Sigmoid colon (tissue), 7 donors: ENCODE results near the gene SERTM1. TPM values are rescaled to one million over a fixed set of nuclear protein-coding genes. Genes with fewer than 3 reads are reported as not detected.

Experiments
- DNase-seq: peaks from one replicate; pipeline ENCODE4 v3.0.0-alpha.2; 2019
- H3K27ac ChIP-seq, 4 donors: fragments of 200-600 bp; sonication (generic); one replicate each; pipeline ENCODE4 v1.5.1; 2016 to 2019; ENCODE audit warnings: mild to moderate bottlenecking in 1 of 4
- H3K27me3 ChIP-seq, 3 donors: fragments of 200-600 bp; sonication (generic); one replicate each; pipeline ENCODE4 v1.5.1; 2019; ENCODE audit warnings: mild to moderate bottlenecking in 1 of 3
- H3K36me3 ChIP-seq, 4 donors: fragments of 200-600 bp; sonication (generic); one replicate each; pipeline ENCODE4 v1.5.1; 2016 to 2019
- H3K4me1 ChIP-seq, 4 donors: fragments of 200-600 bp; sonication (generic); one replicate each; pipeline ENCODE4 v1.5.1; 2017 to 2019
- H3K4me3 ChIP-seq, 4 donors: fragments of 200-600 bp; sonication (generic); one replicate each; pipeline ENCODE4 v1.5.1; 2017 to 2019; ENCODE audit warnings: mild to moderate bottlenecking in 2 of 4, moderate library complexity in 1 of 4
- H3K9me3 ChIP-seq, 4 donors: fragments of 200-600 bp in 3 of 4; sonication (generic) in 3 of 4; one replicate each; pipeline versions ENCODE4 v1.5.1 to v1.6.1; 2013 to 2019
- EP300 ChIP-seq, 4 donors: sonication (generic); formaldehyde crosslinking; IDR thresholded peaks; one replicate each; pipeline ENCODE4 v1.6.1; 2017; ENCODE audit warnings: antibody characterized with exemption in 4 of 4
- POLR2A ChIP-seq, 2 donors: fragments of 450-650 bp; IDR thresholded peaks; one replicate each; pipeline ENCODE4 v1.6.1; 2016; ENCODE audit warnings: antibody characterized with exemption in 2 of 2, mild to moderate bottlenecking in 2 of 2, moderate library complexity in 2 of 2
- POLR2AphosphoS5 ChIP-seq, 4 donors: sonication (generic); formaldehyde crosslinking; IDR thresholded peaks; one replicate each; pipeline ENCODE4 v1.6.1; 2017; ENCODE audit warnings: antibody characterized with exemption in 4 of 4
- WGBS, 2 donors: extraction: QIAGEN DNeasy Blood & Tissue Kit; methylation state at CpG; one replicate each; pipeline ENCODE4 v1.1.7; 2013; 5-methylcytosine and 5-hydroxymethylcytosine counted together
- intact Hi-C: fragments of 100-400 bp; cut with DNase I; formaldehyde crosslinking; loops from one replicate; pipeline ENCODE4 v1.15.1; 2023
- polyA plus RNA-seq, 3 donors: library from polyadenylated mRNA; stranded (reverse); fragments of 200-250 nt; gene quantifications; one replicate each; pipeline ENCODE4 v1.2.3, GENCODE V29; 2013
- total RNA-seq, 4 donors: library from RNA; depleted of rRNA; stranded (reverse); fragments of >200 nt; gene quantifications; one replicate each; pipeline ENCODE4 v1.1.0, GENCODE V29; 2016
- TF ChIP-seq, protein P1 (sequence below), 4 experiments: fragments of 450-650 bp in 3 of 4; fragments of 200-600 bp in 1 of 4; IDR thresholded peaks; one replicate each; pipeline ENCODE4 v1.5.1; 2016 to 2019; ENCODE audit warnings: antibody characterized with exemption in 4 of 4, mild to moderate bottlenecking in 3 of 4, moderate library complexity in 2 of 4
- donor health status: healthy with polysubstance abuse.
- donor health status: Bipolar disorder and iron deficiency.
- donor health status: healthy.

The SERTM1 gene
- total and polyA plus RNA-seq, 7 donors, result 0.13 to 1.7 (median 0.33) TPM; not detected in 2

DNA sequence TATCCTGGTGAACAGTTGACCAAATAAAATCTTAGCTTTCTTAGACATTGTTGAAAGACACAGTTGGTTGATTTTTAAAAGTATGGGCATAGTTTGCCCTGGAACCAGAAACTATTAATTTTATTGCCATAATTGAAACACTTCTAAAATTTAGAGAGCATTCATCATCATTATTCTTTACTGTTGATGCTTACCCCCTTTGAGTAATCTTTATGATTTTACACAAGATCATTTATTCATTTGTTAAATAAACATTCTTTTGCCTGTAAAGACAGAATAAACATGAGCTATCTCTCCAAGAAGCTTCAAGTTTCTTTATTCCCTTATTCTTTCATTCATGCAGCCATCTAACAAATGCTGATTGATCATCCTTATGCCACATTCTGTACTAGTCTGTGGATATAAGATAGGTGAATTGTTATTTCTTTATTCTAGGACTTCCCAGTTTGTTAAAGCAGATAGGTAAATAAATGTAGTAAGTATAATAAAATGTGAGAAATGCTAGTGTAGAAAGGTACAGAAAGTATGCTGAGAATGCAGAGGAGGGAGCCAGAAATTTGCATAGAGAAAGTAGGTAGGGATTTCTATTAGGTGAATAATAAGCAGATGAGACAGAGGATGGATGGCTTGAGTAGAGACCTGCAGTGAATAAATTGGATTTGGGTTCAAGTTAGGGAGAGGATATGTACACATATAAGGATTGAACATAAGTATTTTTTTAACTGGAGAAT is 8.2 kb downstream of the SERTM1 start:
- H3K9me3 ChIP-seq, result no peaks in the 10 kb centered on the region
- no peak overlapping the region for H3K4me3 ChIP-seq
- H3K4me1 ChIP-seq, result peaks cover 0 to 12% (median 3%) of the 10 kb centered on the region in 4 donors
- intact Hi-C loops, result no loop called here
- H3K36me3 ChIP-seq, result no peaks in the 10 kb centered on the region
- peaks cover 0 to 3% (median 0%) of the 10 kb centered on the region in 3 donors for H3K27me3 ChIP-seq
- TF ChIP-seq POLR2AphosphoS5 (IDR thresholded peaks at IDR 0.05) (no peak), EP300 (IDR thresholded peaks at IDR 0.05) (no peak), POLR2A (IDR thresholded peaks at IDR 0.05) (no peak)
- TF ChIP-seq, protein P1, sequence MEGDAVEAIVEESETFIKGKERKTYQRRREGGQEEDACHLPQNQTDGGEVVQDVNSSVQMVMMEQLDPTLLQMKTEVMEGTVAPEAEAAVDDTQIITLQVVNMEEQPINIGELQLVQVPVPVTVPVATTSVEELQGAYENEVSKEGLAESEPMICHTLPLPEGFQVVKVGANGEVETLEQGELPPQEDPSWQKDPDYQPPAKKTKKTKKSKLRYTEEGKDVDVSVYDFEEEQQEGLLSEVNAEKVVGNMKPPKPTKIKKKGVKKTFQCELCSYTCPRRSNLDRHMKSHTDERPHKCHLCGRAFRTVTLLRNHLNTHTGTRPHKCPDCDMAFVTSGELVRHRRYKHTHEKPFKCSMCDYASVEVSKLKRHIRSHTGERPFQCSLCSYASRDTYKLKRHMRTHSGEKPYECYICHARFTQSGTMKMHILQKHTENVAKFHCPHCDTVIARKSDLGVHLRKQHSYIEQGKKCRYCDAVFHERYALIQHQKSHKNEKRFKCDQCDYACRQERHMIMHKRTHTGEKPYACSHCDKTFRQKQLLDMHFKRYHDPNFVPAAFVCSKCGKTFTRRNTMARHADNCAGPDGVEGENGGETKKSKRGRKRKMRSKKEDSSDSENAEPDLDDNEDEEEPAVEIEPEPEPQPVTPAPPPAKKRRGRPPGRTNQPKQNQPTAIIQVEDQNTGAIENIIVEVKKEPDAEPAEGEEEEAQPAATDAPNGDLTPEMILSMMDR (IDR thresholded peaks at IDR 0.05), result no peak
- H3K27ac ChIP-seq, result no peak overlapping the region
- no peak for DNase-seq

DNA sequence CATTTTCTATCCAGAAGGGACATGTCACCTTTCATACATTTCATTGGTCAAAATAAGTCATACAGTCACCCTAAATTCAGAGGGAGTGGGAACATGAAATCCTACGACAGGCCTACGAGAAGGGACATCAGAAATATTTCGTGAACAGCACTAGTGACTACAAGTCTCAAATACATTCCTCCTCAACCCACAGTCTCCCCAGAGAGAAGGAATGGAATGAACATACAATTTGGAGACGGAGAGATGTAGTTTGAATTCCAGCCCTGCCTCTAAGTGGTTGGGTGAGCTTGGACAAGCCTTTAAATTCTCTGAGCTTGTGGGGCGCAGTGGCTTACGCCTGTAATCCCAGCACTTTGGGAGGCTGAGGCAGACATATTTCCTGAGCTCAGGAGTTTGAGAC is 9.9 kb downstream of the SERTM1 start:
- Histone ChIP-seq H3K36me3 (no peaks in the 10 kb centered on the region), H3K27ac (no peak overlapping the region), H3K27me3 (no peaks in the 10 kb centered on the region), H3K9me3 (no peaks in the 10 kb centered on the region), H3K4me1 (peaks cover 0 to 12% (median 3%) of the 10 kb centered on the region in 4 donors), H3K4me3 (no peak overlapping the region)
- intact Hi-C loops, result no loop called here
- WGBS, 2 donors, result 94% methylated on average over 6 of the region's 6 CpGs
- TF ChIP-seq EP300 (IDR thresholded peaks at IDR 0.05), result no peak
- TF ChIP-seq POLR2A (IDR thresholded peaks at IDR 0.05), result no peak
- TF ChIP-seq, protein P1 (IDR thresholded peaks at IDR 0.05), result no peak
- TF ChIP-seq POLR2AphosphoS5 (IDR thresholded peaks at IDR 0.05), result no peak
- DNase-seq, result no peak

DNA sequence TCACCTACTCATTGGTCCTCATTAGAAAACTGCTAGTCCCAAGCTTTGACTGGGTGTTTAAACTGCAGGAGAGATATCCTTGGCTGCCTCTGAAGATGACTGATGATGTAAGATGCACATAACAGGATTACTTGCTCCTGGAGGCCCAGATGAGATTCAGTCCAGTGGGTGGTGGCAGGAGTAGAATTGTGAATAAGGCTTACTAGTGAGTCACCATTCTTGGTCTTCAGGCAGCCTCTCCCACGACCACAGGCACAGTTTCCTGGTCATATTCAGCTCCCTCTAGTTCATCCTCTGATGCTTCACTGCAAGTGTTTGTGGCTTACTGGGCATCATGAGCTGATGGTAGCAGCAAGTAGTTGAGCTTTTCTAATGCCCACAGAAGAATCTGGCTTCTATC is 12.1 kb downstream of the SERTM1 start:
- intact Hi-C loops, result no loop called here
- TF ChIP-seq, protein P1 (IDR thresholded peaks at IDR 0.05), result no peak
- TF ChIP-seq EP300 (IDR thresholded peaks at IDR 0.05) (no peak), POLR2AphosphoS5 (IDR thresholded peaks at IDR 0.05) (no peak), POLR2A (IDR thresholded peaks at IDR 0.05) (no peak)
- 17 to 63% methylated on average over 1 of the region's 1 CpG for WGBS, 2 donors
- H3K27me3 ChIP-seq, result no peaks in the 10 kb centered on the region
- no peak overlapping the region for H3K27ac ChIP-seq
- no peaks in the 10 kb centered on the region for H3K9me3 ChIP-seq
- no peak for DNase-seq
- no peaks in the 10 kb centered on the region for H3K36me3 ChIP-seq
- H3K4me3 ChIP-seq, result no peak overlapping the region
- H3K4me1 ChIP-seq, result peaks cover 0 to 6% (median 3%) of the 10 kb centered on the region in 4 donors

DNA sequence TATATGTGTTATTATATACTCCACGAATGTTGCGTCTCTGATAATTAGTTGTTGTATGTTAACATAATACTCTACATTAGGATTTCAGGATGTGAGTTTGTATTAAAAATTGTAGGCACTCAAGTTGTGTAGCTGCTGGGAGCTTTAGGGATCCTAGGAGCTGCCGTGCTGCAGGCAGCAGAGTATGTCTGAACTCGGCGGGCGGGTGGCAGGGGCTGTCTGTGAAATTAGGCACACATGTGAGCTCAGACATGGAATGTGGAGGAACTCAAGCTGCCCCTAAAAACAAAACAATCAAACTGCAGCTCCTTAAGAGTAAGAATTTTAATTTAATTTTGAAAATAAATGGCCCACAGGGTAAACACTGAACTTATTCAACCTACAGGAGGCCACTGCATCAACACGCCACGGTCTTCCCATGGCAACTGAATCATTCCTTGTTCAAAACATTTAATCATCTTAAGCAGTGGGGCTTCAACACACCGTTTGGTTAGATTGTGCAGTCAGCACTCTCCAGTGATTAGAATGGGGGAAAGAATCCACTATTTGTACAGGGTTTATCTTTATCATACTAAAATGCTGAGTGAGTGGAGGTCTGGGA is 22.7 kb downstream of the SERTM1 start:
- H3K36me3 ChIP-seq, result no peaks in the 10 kb centered on the region
- H3K4me1 ChIP-seq, result no peaks in the 10 kb centered on the region
- no peak overlapping the region for H3K27ac ChIP-seq
- 74 to 78% methylated on average over 9 of the region's 9 CpGs for WGBS, 2 donors
- DNase-seq, result no peak
- TF ChIP-seq EP300 (IDR thresholded peaks at IDR 0.05), result no peak
- no peak for TF ChIP-seq POLR2AphosphoS5 (IDR thresholded peaks at IDR 0.05)
- TF ChIP-seq, protein P1 (IDR thresholded peaks at IDR 0.05), result no peak
- no peak for TF ChIP-seq POLR2A (IDR thresholded peaks at IDR 0.05)
- H3K4me3 ChIP-seq, result no peak overlapping the region
- H3K9me3 ChIP-seq, result no peaks in the 10 kb centered on the region
- intact Hi-C loops, result no loop called here
- H3K27me3 ChIP-seq, result no peaks in the 10 kb centered on the region
